ENCODE measurements around the gene SCN7A.

Gene SCN7A

GRCh38 chr2:166357068-166357949, 136.7 kb downstream of the SCN7A start:
- FAIRE-seq = no peak

All from islet of Langerhans (tissue), 1 donor.